Dermis blood vessel endothelial cell (primary cell): ENCODE measurements around the gene RNF44. TPM values are rescaled to one million over a fixed set of nuclear protein-coding genes. Genes with fewer than 3 reads are reported as not detected.

Experiments used
- total RNA-seq: library from RNA; depleted of rRNA; stranded (reverse); fragments of >200 nt; gene quantifications from 2 replicates; pipeline ENCODE4 v1.2.3, GENCODE V29; 2014

Gene RNF44
- total RNA-seq, 1 donor from 2014 or later = 4.1 TPM

Other genes starting within 250 kb of the RNF44 start
- 88.0 and 101 TPM in 2 replicates for gene KIAA1191, start 175.6 kb downstream of the RNF44 start, total RNA-seq
- gene ARL10, start 171.9 kb downstream of the RNF44 start, total RNA-seq = 14.7 and 15.0 TPM in 2 replicates
- 9.8 and 14.1 TPM in 2 replicates for gene NOP16, start 148.8 kb downstream of the RNF44 start, total RNA-seq
- gene HIGD2A, start 148.7 kb downstream of the RNF44 start, total RNA-seq = 27.9 and 47.3 TPM in 2 replicates
- 107 and 163 TPM in 2 replicates for gene CLTB, start 120.9 kb downstream of the RNF44 start, total RNA-seq
- gene FAF2, start 89.0 kb downstream of the RNF44 start, total RNA-seq = 48.3 and 50.2 TPM in 2 replicates
- gene CDHR2, start 11.9 kb upstream of the RNF44 start, total RNA-seq = under 0.01 TPM in 1 of 2 replicates, not detected in the other
- 7.7 and 8.7 TPM in 2 replicates for gene GPRIN1, start 72.8 kb upstream of the RNF44 start, total RNA-seq
- 0.84 and 1.4 TPM in 2 replicates for gene SNCB, start 93.1 kb upstream of the RNF44 start, total RNA-seq
- not detected in 2 replicates for gene EIF4E1B, start 93.3 kb upstream of the RNF44 start, total RNA-seq
- gene TSPAN17, start 110.1 kb upstream of the RNF44 start, total RNA-seq = 51.2 and 53.6 TPM in 2 replicates